Adrenal gland (tissue), 12 donors: ENCODE measurements around the gene UGP2. TPM values are rescaled to one million over a fixed set of nuclear protein-coding genes. Genes with fewer than 3 reads are reported as not detected.

Source experiments
- DNase-seq, 7 donors: peaks; one replicate each; pipeline ENCODE4 v3.0.0-alpha.2; 2019 to 2020
- H3K27ac ChIP-seq, 5 donors: fragments of 200-600 bp; sonication (generic) in 4 of 5; 1 replicate in 3 of 5; 2 replicates in 2 of 5; pipeline versions ENCODE4 v1.5.1 to v1.8.0; 2016 to 2020; ENCODE audit warnings: mild to moderate bottlenecking in 1 of 5
- H3K27me3 ChIP-seq: fragments of 200-600 bp; 2 replicates; pipeline ENCODE4 v1.8.0; 2021
- H3K36me3 ChIP-seq, 2 donors: fragments of 200-600 bp; replicated peaks in 1 of 2; 1 replicate in 1 of 2; 2 replicates in 1 of 2; pipeline versions ENCODE4 v1.5.1 to v1.8.0; 2018 to 2022
- H3K4me1 ChIP-seq, 2 donors: fragments of 200-600 bp; replicated peaks in 1 of 2; 1 replicate in 1 of 2; 2 replicates in 1 of 2; pipeline versions ENCODE4 v1.5.1 to v1.8.0; 2018 to 2021
- H3K4me3 ChIP-seq, 4 donors: fragments of 200-600 bp; sonication (generic) in 3 of 4; one replicate each; pipeline ENCODE4 v1.5.1; 2016 to 2018
- H3K9me3 ChIP-seq, 3 donors: fragments of 200-600 bp; sonication (generic) in 1 of 3; replicated peaks in 1 of 3; 1 replicate in 2 of 3; 2 replicates in 1 of 3; pipeline versions ENCODE4 v1.5.1 to v1.8.0; 2016 to 2021
- POLR2A ChIP-seq, 2 donors: fragments of 450-650 bp; IDR thresholded peaks; one replicate each; pipeline ENCODE4 v1.6.1; 2017; ENCODE audit warnings: antibody characterized with exemption in 2 of 2, mild to moderate bottlenecking in 2 of 2, moderate library complexity in 1 of 2
- WGBS, 4 donors: extraction: QIAGEN DNeasy Blood & Tissue Kit in 2 of 4; methylation state at CpG; one replicate each; pipeline versions ENCODE4 v1.1.5 to v1.1.7; 2013 to 2017; 5-methylcytosine and 5-hydroxymethylcytosine counted together
- intact Hi-C, 2 donors: fragments of 100-400 bp; cut with DNase I; formaldehyde crosslinking; loops; one replicate each; pipeline versions ENCODE4 v1.14.1 to v1.15.0; 2022 to 2023
- polyA plus RNA-seq, 3 donors: library from polyadenylated mRNA; stranded (reverse); fragments of 200-250 nt in 2 of 3; fragments of 350-450 nt in 1 of 3; fragmentation: Illumina TruSeq in 1 of 3; extraction: RNeasy Lipid Tissue Mini Kit (QIAGEN cat#74804) in 1 of 3; gene quantifications; one replicate each; pipeline ENCODE4 v1.2.3, GENCODE V29; 2013 to 2014
- total RNA-seq, 9 donors: library from RNA; depleted of rRNA in 4 of 9; stranded (reverse); fragments of >200 nt in 4 of 9; fragments of 120-200 nt in 1 of 9; fragmentation: NEBNext Ultra II Directional in 1 of 9; extraction: Animal tissue kit (Norgen Biotek cat#: 25700) in 1 of 9; gene quantifications; one replicate each; pipeline versions ENCODE4 v1.1.0 to v1.2.4, GENCODE V29; 2013 to 2023
- TF ChIP-seq, protein P1 (sequence below), 6 experiments: fragments of 450-650 bp in 4 of 6; fragments of 200-600 bp in 2 of 6; sonication (generic) in 1 of 6; IDR thresholded peaks; 1 replicate in 5 of 6; 2 replicates in 1 of 6; pipeline versions ENCODE4 v1.5.1 to v1.8.0; 2016 to 2021; ENCODE audit warnings: antibody characterized with exemption in 6 of 6, mild to moderate bottlenecking in 2 of 6, moderate library complexity in 1 of 6
- donor health status: healthy with polysubstance abuse.
- donor health status: Bipolar disorder and iron deficiency.
- donor health status: DM: yes; HTN: yes; CAD: no.
- donor health status: DM: no; HTN: no; CAD: no.
- donor health status: DM: no; HTN: no; CAD: no.
- donor health status: DM: yes; HTN: yes; CAD: no.

The UGP2 gene
- total and polyA plus RNA-seq, 12 donors: 62.4 to 301 (median 106) TPM

GRCh38 chr2:63875559-63876245 lies 34.0 kb downstream of the UGP2 start:
- TF ChIP-seq, protein P1, sequence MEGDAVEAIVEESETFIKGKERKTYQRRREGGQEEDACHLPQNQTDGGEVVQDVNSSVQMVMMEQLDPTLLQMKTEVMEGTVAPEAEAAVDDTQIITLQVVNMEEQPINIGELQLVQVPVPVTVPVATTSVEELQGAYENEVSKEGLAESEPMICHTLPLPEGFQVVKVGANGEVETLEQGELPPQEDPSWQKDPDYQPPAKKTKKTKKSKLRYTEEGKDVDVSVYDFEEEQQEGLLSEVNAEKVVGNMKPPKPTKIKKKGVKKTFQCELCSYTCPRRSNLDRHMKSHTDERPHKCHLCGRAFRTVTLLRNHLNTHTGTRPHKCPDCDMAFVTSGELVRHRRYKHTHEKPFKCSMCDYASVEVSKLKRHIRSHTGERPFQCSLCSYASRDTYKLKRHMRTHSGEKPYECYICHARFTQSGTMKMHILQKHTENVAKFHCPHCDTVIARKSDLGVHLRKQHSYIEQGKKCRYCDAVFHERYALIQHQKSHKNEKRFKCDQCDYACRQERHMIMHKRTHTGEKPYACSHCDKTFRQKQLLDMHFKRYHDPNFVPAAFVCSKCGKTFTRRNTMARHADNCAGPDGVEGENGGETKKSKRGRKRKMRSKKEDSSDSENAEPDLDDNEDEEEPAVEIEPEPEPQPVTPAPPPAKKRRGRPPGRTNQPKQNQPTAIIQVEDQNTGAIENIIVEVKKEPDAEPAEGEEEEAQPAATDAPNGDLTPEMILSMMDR (IDR thresholded peaks at IDR 0.05): no peak
- no peak for TF ChIP-seq POLR2A (IDR thresholded peaks at IDR 0.05)
- intact Hi-C loops: no loop called here
- no peaks in the 10 kb centered on the region for H3K9me3 ChIP-seq
- 89 to 96% (median 93%) methylated on average over 3 of the region's 3 CpGs for WGBS, 4 donors
- peaks cover 0 to 20% of the 10 kb centered on the region in 2 donors for H3K4me1 ChIP-seq
- H3K36me3 ChIP-seq: peaks cover 0 to 5% of the 10 kb centered on the region in 2 donors
- H3K27me3 ChIP-seq: no peaks in the 10 kb centered on the region
- H3K4me3 ChIP-seq: no peak overlapping the region
- DNase-seq: no peak
- H3K27ac ChIP-seq: no peak overlapping the region

GRCh38 chr2:63876311-63876710 lies 34.6 kb downstream of the UGP2 start:
- H3K4me3 ChIP-seq: no peak overlapping the region
- WGBS, 4 donors: 86 to 95% (median 89%) methylated on average over 5 of the region's 5 CpGs
- H3K27me3 ChIP-seq: no peaks in the 10 kb centered on the region
- peaks cover 0 to 5% of the 10 kb centered on the region in 2 donors for H3K36me3 ChIP-seq
- no peak for DNase-seq
- TF ChIP-seq, protein P1 (IDR thresholded peaks at IDR 0.05): no peak
- no peak for TF ChIP-seq POLR2A (IDR thresholded peaks at IDR 0.05)
- peaks cover 0 to 14% of the 10 kb centered on the region in 2 donors for H3K4me1 ChIP-seq
- no peaks in the 10 kb centered on the region for H3K9me3 ChIP-seq
- no peak overlapping the region for H3K27ac ChIP-seq
- intact Hi-C loops: no loop called here

- WGBS, 4 donors: 91 to 100% (median 96%) methylated on average over 1 of the region's 1 CpG
- peaks cover 0 to 12% of the 10 kb centered on the region in 2 donors for H3K36me3 ChIP-seq
- intact Hi-C loops: no loop called here
- H3K4me3 ChIP-seq: no peak overlapping the region
- DNase-seq: no peak
- H3K9me3 ChIP-seq: no peaks in the 10 kb centered on the region
- no peak overlapping the region for H3K27ac ChIP-seq
- no peaks in the 10 kb centered on the region for H3K4me1 ChIP-seq
- TF ChIP-seq POLR2A (IDR thresholded peaks at IDR 0.05): no peak
- TF ChIP-seq, protein P1 (IDR thresholded peaks at IDR 0.05): no peak
- no peaks in the 10 kb centered on the region for H3K27me3 ChIP-seq
Observed at GRCh38 chr2:63878486-63878885, 36.8 kb downstream of the UGP2 start.

- Histone ChIP-seq H3K4me1 (no peaks in the 10 kb centered on the region), H3K9me3 (no peaks in the 10 kb centered on the region), H3K27ac (no peak overlapping the region), H3K4me3 (no peak overlapping the region), H3K27me3 (no peaks in the 10 kb centered on the region), H3K36me3 (peaks cover 0 to 22% of the 10 kb centered on the region in 2 donors)
- no peak for TF ChIP-seq POLR2A (IDR thresholded peaks at IDR 0.05)
- TF ChIP-seq, protein P1 (IDR thresholded peaks at IDR 0.05): no peak
- no peak for DNase-seq
- 88 to 97% (median 94%) methylated on average over 2 of the region's 2 CpGs for WGBS, 4 donors
- intact Hi-C loops: no loop called here
Observed at GRCh38 chr2:63879876-63880433, 38.3 kb downstream of the UGP2 start.
